HG03575 (cell line): ENCODE measurements around the gene LRMDA.
"Not testable (repeated sequence)": the region's sequence is repeated elsewhere in the genome, so short reads cannot be mapped to it uniquely, and the experiment has no call there.

ENCODE experiments used
- ATAC-seq: cut with Tn5 transposase; IDR thresholded peaks from one replicate; pipeline ENCODE4 v1.9.1; 2021; ENCODE audit not compliant: unreplicated experiment, insufficient number of reproducible peaks, low FRiP score; ENCODE audit errors: extremely low read depth

Gene LRMDA

DNA sequence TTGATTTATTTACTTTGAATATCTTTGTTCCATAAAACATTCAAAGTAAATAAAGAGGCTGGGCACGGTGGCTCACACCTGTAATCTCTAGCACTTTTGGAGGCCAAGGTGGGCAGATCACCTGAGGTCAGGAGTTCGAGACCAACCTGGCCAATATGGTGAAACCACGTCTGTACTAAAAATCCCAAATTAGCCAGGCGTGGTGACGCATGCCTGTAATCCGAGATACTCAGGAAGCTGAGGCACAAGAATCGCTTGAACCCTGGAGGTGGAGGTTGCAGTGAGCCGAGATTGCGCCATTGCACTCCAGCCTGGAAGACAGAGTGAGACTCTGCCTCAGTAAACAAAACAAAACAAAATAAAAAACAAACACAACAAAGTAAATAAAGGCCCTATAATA is 1153.0 kb downstream of the LRMDA start:
- ATAC-seq, result not testable (repeated sequence)
